Anterior cingulate cortex (tissue), 58 donors: ENCODE results near the gene NAP1L1.

Experiments used
- DNase-seq, 58 donors: peaks; one replicate each; lab custom pipeline; 2025; lab: John Stamatoyannopoulos, UW

Gene NAP1L1

GRCh38 chr12:76042147-76042546, 42.3 kb downstream of the NAP1L1 start:
- DNase-seq, result no peak

- DNase-seq, result no peak
Observed at GRCh38 chr12:76041406-76041805, 43.1 kb downstream of the NAP1L1 start.

- DNase-seq, result no peak
Observed at GRCh38 chr12:76040461-76040860, 44.0 kb downstream of the NAP1L1 start.

DNA sequence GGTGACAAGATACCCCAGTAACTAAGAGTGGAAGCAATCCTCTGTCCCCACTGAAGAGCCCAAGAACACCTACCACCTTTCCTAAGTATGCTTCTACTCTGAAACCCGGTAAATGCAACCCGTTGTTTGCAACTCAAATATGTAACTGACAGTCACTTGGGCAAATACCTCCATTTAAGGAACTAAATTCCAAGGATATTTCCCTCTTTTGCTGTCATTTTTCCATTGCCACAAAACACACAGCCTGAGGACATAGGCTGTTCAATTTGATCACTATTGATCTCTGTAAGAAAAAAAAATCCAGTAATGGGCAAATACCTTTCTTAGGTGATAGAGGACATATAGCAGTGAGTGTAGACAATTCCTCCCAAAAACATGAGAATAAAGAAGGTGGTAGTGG, 46.3 kb downstream of the NAP1L1 start:
- no peak for DNase-seq

DNA sequence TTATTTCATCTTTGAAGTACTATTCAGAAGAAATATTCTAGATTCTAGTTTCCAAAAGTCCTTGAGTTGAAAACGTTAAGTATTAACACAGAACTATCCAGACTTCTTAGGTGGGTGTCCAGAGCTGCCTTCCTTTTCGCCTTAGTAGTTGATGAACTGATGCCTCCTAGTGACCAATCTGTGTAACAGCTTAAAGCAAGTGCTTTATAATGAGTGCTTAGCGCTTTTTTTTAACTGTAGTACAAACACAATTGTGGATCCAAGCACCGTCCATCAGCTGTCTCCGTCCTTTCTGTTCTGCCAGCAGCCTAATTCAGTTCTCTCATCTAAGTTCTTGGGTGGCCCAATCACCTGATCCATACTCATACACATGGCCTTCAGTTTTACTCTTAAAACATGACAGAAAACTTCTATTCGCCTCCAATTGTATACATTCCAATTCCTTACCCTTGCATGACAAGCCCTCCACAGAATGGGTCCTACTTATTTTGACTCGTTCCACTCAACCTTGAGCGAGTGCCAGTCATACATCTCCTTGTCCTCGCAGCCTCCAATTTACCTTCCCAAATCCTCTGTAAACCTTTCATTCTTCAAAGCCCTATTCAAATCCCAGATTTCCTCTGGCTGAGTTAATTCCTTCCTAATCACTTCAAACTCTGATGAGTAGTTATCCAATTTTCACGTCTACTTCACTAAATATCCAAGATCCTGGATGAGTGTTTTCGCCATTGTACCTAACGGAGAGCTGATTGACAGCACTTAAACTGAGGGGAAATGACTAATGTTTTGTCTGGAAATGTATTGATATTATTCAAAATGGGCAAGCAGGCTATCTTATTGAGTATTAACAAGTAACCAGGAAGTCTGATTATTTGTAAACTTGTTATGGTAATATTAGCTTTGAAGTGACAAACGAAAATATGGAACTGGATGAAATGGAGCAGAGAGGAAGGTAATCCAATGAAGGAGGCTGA, 47.1 kb downstream of the NAP1L1 start:
- peak in 9 of 58 donors; percentile 3 to 58 (median 18) for DNase-seq

DNA sequence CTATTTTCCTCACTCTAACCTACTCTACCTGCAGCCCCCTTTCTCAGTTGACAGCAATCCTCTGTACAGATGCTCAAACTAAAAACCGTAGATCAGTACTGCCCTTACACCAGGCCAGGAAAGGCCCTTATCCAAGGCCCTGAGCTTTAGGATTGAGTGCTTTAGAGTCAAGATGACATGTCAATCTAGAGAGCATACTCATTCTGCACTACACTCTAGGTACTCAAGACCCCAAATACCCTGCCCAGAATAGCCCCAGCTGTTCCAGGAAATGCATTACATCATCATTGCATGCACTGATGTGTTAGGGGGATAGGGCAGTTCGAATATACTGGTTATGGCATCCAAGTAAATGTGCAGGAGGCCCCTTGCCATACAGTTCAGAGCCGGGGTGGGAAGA, 49.4 kb downstream of the NAP1L1 start:
- DNase-seq, result no peak

DNA sequence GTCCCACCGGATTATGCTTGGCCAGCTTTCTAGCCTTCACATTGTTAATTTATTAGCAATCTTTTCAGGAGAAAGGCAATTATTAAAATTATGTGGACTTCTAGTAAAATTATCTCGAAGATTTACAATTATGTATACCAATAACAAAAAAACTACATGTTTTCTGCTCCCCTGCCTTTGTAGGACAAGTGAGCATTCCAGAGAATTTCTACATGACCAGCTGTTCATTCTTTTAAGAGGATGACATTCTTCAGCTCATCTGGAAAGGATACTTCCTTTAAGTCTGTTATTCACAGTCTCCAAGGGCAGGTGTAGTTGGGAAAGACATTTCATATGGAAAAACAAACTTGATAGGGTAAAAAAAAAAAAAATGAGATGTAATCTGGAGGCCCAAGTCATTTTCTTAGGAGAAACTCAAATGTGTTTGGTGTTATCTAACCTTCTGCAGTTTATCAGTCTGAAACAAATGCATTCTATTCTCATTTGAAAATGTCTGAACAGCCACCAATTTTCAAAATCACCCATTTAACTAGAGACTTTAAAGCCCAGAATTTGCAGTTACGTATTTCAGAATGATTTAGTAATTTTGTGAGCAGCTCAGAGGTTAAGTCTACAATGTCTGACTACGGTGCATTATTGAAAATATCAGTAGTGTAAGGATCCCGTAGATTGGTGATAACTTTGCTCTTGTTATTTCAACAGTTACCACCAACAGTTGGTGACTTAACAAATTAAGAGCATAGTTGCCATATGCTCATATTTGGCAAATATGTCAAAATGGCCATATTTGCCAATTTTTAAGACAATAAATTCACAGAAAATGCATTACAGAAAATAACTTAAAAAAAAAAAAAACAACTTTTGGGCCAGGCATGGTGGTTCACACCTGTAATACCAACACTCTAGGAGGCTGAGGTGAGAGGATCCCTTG, 51.1 kb downstream of the NAP1L1 start:
- no peak for DNase-seq

GRCh38 chr12:76032043-76032981, 52.2 kb downstream of the NAP1L1 start:
- peak in 32 of 58 donors; percentile 33 to 78 (median 61) for DNase-seq

DNA sequence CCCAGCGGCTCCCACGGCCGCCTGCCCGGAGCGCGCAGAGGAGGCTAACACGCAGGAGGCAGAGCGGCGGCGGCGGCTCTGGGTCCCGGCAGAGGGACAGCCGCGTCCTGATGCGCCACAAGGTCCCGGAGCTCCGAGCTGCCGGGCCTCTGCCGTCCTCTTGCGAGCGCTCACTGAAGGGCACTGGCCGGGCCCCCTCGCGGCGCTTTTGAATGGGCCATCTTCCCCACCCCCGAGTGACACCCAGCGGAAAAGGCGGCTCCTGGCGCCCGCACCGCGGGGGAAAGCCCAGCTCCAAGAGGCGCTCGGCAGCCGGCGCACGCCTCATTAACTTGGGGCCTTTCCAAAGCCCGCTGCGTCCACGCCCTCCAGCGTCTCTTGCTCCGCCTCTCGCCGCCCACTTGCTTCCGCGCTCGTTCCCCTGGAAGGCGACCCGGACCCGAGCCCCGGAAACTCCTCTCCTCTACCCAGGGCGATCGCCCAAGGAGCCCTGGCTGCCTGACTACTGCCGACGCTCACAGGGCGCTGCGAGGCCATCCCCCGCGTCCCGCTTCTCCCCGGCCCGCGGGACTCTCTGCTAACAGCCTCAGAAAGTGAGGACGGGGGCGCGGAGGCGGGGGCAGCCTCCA, 53.0 kb downstream of the NAP1L1 start, which contains the start of gene PHLDA1:
Gene PHLDA1 (minus strand): TSS at position 363 of the 629 bp plus-strand sequence.
- DNase-seq, result peak; percentile 59 to 96 (median 90)

DNA sequence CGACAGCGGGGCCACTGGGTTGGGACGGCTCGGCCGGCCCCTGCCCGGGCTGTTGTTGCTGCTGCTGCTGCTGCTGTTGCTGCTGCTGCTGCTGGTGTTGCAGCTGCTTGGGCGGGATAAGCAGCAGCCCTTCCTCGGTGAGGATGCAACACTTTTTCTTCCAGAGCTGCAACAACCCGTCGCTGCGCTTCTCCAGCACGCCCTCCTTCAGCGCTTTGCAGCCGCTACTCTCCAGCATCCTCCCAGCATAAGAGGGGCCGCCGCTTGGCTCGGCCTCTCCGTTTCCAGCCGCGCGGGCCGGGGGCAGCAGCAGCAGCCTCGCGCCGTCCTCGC, 53.4 kb downstream of the NAP1L1 start:
- DNase-seq, result peak in 11 of 58 donors; percentile 18 to 77 (median 65)

GRCh38 chr12:76030341-76031080, 54.0 kb downstream of the NAP1L1 start:
- peak in 30 of 58 donors; percentile 15 to 75 (median 42) for DNase-seq

DNA sequence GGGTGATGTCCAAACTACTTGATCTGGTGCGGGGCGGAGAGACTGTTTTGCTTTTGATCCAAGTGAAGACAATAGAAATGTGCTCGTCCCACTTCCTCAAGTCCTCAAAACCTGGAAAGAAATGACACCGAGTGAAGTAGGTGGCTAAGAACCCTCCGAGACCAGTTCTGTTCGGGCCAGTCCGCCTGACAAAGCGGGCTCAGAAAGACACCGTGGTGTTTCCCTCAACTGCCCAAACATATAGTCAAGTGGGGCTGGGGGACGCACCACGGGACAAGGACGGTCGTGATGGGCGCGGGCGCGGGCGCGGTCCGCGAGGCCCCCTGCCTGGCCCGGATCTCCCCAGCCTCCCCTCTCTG, 54.5 kb downstream of the NAP1L1 start:
- peak in 6 of 58 donors; percentile 1 to 49 (median 22) for DNase-seq

DNA sequence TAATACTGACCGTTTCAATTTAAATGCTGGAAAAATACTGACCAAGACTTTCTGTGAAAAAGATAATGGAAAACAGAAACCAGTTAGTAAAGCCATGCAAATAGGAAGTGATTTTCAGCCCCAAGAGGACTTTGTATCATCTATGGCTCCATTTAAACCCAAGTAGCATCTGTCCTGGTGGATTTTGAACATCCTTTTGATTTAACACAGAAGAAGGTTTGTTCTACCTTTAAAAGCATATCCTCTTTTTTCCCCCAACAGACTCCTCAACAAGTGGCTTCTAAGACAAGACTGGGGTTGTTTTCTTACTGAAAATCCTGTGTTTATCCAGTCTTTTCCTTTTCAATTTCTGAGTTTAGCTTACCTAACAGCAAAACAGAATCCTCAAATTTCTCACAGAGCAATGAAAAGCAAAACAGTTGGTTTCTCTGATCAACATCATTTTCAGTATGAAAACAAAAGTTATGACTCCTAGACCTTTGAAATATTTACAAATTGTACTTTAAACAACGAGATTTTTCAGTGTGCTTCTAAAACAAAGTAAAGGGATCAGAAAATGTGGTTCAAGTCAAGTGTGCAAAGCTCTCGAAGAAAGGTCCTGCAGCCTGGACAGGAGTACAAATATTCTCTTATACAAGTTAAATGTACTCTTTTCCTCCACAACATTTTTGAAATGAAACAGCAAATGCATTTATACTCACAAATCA, 55.8 kb downstream of the NAP1L1 start:
- no peak for DNase-seq

- DNase-seq, result no peak
Observed at GRCh38 chr12:76026643-76027063, 57.8 kb downstream of the NAP1L1 start.

- DNase-seq, result no peak
Observed at GRCh38 chr12:76025601-76026575, 58.6 kb downstream of the NAP1L1 start.

DNA sequence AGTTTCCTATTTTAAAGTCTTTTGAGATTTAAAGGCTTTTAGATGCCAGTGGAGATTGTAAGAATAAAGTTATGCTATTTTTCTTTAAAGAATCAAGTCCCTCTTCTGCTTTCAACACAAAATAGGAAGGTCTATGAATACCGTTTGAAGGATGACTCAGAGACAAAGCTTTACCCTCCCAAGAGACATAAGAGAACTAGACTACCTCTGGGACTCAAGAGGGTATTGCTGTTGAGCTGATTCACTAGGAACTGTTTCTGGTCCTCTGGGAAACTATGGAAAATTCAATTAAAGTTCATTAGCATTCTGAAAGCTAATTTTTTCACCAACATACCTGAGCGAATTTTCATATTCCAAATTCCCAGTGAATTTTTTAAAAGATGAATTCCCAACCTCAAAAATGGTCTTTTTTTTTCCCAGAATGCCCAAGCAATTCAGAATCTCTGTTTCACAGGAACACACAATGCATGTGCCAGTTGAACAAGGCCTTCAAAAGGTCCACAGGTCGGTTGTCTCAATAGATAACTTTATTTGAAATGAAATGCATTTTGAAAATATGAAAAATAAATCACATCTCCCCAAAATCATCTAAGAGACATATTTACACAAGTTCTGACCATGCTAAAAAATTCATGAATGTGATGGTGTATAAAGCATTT, 59.4 kb downstream of the NAP1L1 start:
- DNase-seq, result no peak
